HEK293 (cell line): ENCODE data around the gene CGB2.

Source experiments
- CTCF ChIA-PET: fragments of 350-600 bp; formaldehyde crosslinking; extraction: SDS; loops from one replicate; lab custom pipeline; 2021; ENCODE audit warnings: antibody characterized with exemption; lab: Yijun Ruan, JAX
- POLR2A ChIA-PET: fragments of 300-600 bp; formaldehyde crosslinking; extraction: SDS; loops from one replicate; lab custom pipeline; 2020; ENCODE audit warnings: antibody characterized with exemption, inconsistent platforms; lab: Yijun Ruan, JAX
- H3K27ac ChIP-seq: fragments of 200-500 bp; sonication (Bioruptor generic); 2 replicates; pipeline ENCODE4 v1.5.1; 2014; ENCODE audit warnings: low read depth, low read length, control low read depth, inconsistent platforms; ENCODE audit errors: extremely low read depth
- H3K36me3 ChIP-seq, 2 experiments: fragments of 200-500 bp in 1 of 2; sonication (Bioruptor generic) in 1 of 2; 1 replicate in 1 of 2; 2 replicates in 1 of 2; pipeline ENCODE4 v1.5.1; 2014 to 2017; ENCODE audit warnings: inconsistent platforms in 2 of 2, low read length in 2 of 2; ENCODE audit not compliant: control insufficient read depth in 2 of 2, insufficient read depth in 1 of 2
- H3K4me1 ChIP-seq: fragments of 200-500 bp; sonication (Bioruptor generic); 2 replicates; pipeline ENCODE4 v1.5.1; 2014; ENCODE audit warnings: mild to moderate bottlenecking, low read length, inconsistent platforms; ENCODE audit not compliant: control insufficient read depth, insufficient read depth
- H3K4me3 ChIP-seq: 2 replicates; pipeline ENCODE4 v1.5.1; 2011; ENCODE audit warnings: low read depth, mild to moderate bottlenecking, control low read depth, low read length, moderate library complexity
- H3K9me3 ChIP-seq: fragments of 200-500 bp; sonication (Bioruptor generic); 2 replicates; pipeline ENCODE4 v1.5.1; 2014; ENCODE audit warnings: low read depth, low read length, inconsistent platforms; ENCODE audit not compliant: control insufficient read depth, insufficient read depth
- AEBP2 ChIP-seq: fragments of 450-650 bp; formaldehyde crosslinking; IDR thresholded peaks from 2 replicates; pipeline ENCODE4 v1.5.1; 2016; ENCODE audit warnings: missing biosample characterization, missing genetic modification characterization, borderline replicate concordance
- BCL11A ChIP-seq: fragments of 450-650 bp; formaldehyde crosslinking; IDR thresholded peaks from 2 replicates; pipeline ENCODE4 v1.5.1; 2016; ENCODE audit warnings: low read depth, missing biosample characterization, missing genetic modification characterization
- KLF1 ChIP-seq: fragments of 450-650 bp; formaldehyde crosslinking; IDR thresholded peaks from 2 replicates; pipeline ENCODE4 v1.5.1; 2016; ENCODE audit warnings: missing biosample characterization, missing genetic modification characterization
- PRDM10 ChIP-seq: fragments of 450-650 bp; formaldehyde crosslinking; IDR thresholded peaks from 2 replicates; pipeline ENCODE4 v1.5.1; 2016; ENCODE audit warnings: missing biosample characterization, missing genetic modification characterization
- PRDM6 ChIP-seq: fragments of 450-650 bp; formaldehyde crosslinking; IDR thresholded peaks from 2 replicates; pipeline ENCODE4 v1.5.1; 2017; ENCODE audit warnings: missing biosample characterization, missing genetic modification characterization
- WT1 ChIP-seq: fragments of 450-650 bp; formaldehyde crosslinking; IDR thresholded peaks from 2 replicates; pipeline ENCODE4 v1.5.1; 2016; ENCODE audit warnings: missing biosample characterization, missing genetic modification characterization
- YY2 ChIP-seq: fragments of 450-650 bp; formaldehyde crosslinking; IDR thresholded peaks from 2 replicates; pipeline ENCODE4 v1.5.1; 2016; ENCODE audit warnings: missing biosample characterization, missing genetic modification characterization
- ZBTB7A ChIP-seq: fragments of 450-650 bp; formaldehyde crosslinking; IDR thresholded peaks from 2 replicates; pipeline ENCODE4 v1.5.1; 2016; ENCODE audit warnings: low read depth, missing biosample characterization, missing genetic modification characterization
- ZNF121 ChIP-seq: fragments of 450-650 bp; formaldehyde crosslinking; IDR thresholded peaks from 2 replicates; pipeline ENCODE4 v1.5.1; 2016; ENCODE audit warnings: missing biosample characterization, missing genetic modification characterization
- ZNF157 ChIP-seq: fragments of 450-650 bp; formaldehyde crosslinking; IDR thresholded peaks from 2 replicates; pipeline ENCODE4 v1.5.1; 2016; ENCODE audit warnings: missing biosample characterization, missing genetic modification characterization
- ZNF174 ChIP-seq: fragments of 450-650 bp; formaldehyde crosslinking; IDR thresholded peaks from 2 replicates; pipeline ENCODE4 v1.5.0; 2017; ENCODE audit warnings: missing biosample characterization, mild to moderate bottlenecking, missing genetic modification characterization
- ZNF214 ChIP-seq: fragments of 450-650 bp; formaldehyde crosslinking; IDR thresholded peaks from 2 replicates; pipeline ENCODE4 v1.5.1; 2017; ENCODE audit warnings: missing biosample characterization, mild to moderate bottlenecking, missing genetic modification characterization, borderline replicate concordance
- ZNF473 ChIP-seq: fragments of 450-650 bp; formaldehyde crosslinking; IDR thresholded peaks from 2 replicates; pipeline ENCODE4 v1.5.1; 2017; ENCODE audit warnings: missing biosample characterization, missing genetic modification characterization
- ZNF514 ChIP-seq: fragments of 450-650 bp; formaldehyde crosslinking; IDR thresholded peaks from 2 replicates; pipeline ENCODE4 v1.5.1; 2016; ENCODE audit warnings: missing biosample characterization, missing genetic modification characterization
- ZNF529 ChIP-seq: fragments of 450-650 bp; formaldehyde crosslinking; IDR thresholded peaks from 2 replicates; pipeline ENCODE4 v1.5.1; 2017; ENCODE audit warnings: missing genetic modification characterization, missing biosample characterization; ENCODE audit not compliant: insufficient replicate concordance
- ZNF544 ChIP-seq: fragments of 450-650 bp; formaldehyde crosslinking; IDR thresholded peaks from 2 replicates; pipeline ENCODE4 v1.5.0; 2017; ENCODE audit warnings: missing biosample characterization, missing genetic modification characterization
- ZNF561 ChIP-seq: fragments of 450-650 bp; IDR thresholded peaks from 2 replicates; pipeline ENCODE4 v1.5.1; 2018; ENCODE audit warnings: missing biosample characterization, missing genetic modification characterization, borderline replicate concordance
- ZNF600 ChIP-seq: fragments of 450-650 bp; formaldehyde crosslinking; IDR thresholded peaks from 2 replicates; pipeline ENCODE4 v1.5.1; 2016; ENCODE audit warnings: missing biosample characterization, missing genetic modification characterization
- ZNF658 ChIP-seq: fragments of 450-650 bp; formaldehyde crosslinking; IDR thresholded peaks from 2 replicates; pipeline ENCODE4; 2016; ENCODE audit warnings: missing biosample characterization, missing genetic modification characterization
- ZNF670 ChIP-seq: fragments of 450-650 bp; formaldehyde crosslinking; IDR thresholded peaks from 2 replicates; pipeline ENCODE4 v1.5.1; 2016; ENCODE audit warnings: missing biosample characterization, missing genetic modification characterization, low read depth
- TF ChIP-seq, protein P1 (sequence below): fragments of 450-650 bp; formaldehyde crosslinking; optimal IDR thresholded peaks from 2 replicates; pipeline ENCODE3; 2016; ENCODE audit warnings: missing biosample characterization, mild to moderate bottlenecking, missing genetic modification characterization
- TF ChIP-seq, protein P2 (sequence below): fragments of 450-650 bp; formaldehyde crosslinking; IDR thresholded peaks from 2 replicates; pipeline ENCODE4 v1.5.1; 2016; ENCODE audit warnings: missing biosample characterization, missing genetic modification characterization

Gene CGB2

DNA sequence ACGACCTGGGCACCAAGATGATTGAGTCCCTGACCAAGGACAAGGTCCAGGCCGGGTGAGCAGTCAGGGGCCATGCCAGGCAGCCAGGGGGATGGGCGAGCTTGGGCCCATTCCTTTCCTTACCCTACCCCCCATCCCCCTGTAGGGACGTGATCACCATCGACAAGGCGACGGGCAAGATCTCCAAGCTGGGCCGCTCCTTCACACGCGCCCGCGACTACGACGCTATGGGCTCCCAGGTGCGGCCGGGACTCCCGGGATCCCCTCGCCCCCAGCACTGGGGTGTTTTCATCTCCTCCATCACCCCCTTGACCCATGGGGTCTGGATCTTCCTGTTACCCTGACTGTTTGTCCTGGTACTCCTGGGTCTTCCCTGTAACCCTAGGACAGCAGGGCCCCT lies 21.9 kb upstream of the CGB2 start:
- no peaks in the 10 kb centered on the region for H3K9me3 ChIP-seq
- H3K4me1 ChIP-seq = no peaks in the 10 kb centered on the region
- POLR2A ChIA-PET = interaction anchor here (0.5 to 2.5 kb wide), 4 partner anchors 10 to 1316 kb away, joined by 3 to 7 read pairs (median 5); partner anchors contain the start of gene RUVBL2
- no peak overlapping the region for H3K4me3 ChIP-seq
- CTCF ChIA-PET = interaction anchor here (1.0 to 9.4 kb wide), 3 partner anchors 11 to 64 kb away, joined by 5 to 133 read pairs (median 6); partner anchors contain the start of genes GYS1 and RUVBL2
- peaks cover 39 to 79% of the 10 kb centered on the region in 2 experiments for H3K36me3 ChIP-seq
- TF ChIP-seq ZNF157 (tag by site-specific recombination) (no peak), YY2 (tag by site-specific recombination) (no peak), ZNF529 (no peak), ZNF658 (tag by site-specific recombination) (no peak), ZNF561 (tag by site-specific recombination) (no peak), ZNF473 (tag by site-specific recombination) (no peak), ZNF214 (tag by site-specific recombination) (no peak), ZNF514 (no peak)
- no peak overlapping the region for H3K27ac ChIP-seq

GRCh38 chr19:49010453-49010852 lies 21.2 kb upstream of the CGB2 start:
- H3K4me1 ChIP-seq = no peaks in the 10 kb centered on the region
- peaks cover 33 to 79% of the 10 kb centered on the region in 2 experiments; a peak in 2 of 3 replicates for H3K36me3 ChIP-seq
- CTCF ChIA-PET = interaction anchor here (0.7 to 9.4 kb wide), 3 partner anchors 12 to 67 kb away, joined by 3 to 133 read pairs (median 6); partner anchors contain the start of genes GYS1 and RUVBL2
- POLR2A ChIA-PET = interaction anchor here (1.3 to 2.5 kb wide), 2 partner anchors 10 to 17 kb away, joined by 3 to 7 read pairs; partner anchors contain the start of gene RUVBL2
- TF ChIP-seq, protein P1, sequence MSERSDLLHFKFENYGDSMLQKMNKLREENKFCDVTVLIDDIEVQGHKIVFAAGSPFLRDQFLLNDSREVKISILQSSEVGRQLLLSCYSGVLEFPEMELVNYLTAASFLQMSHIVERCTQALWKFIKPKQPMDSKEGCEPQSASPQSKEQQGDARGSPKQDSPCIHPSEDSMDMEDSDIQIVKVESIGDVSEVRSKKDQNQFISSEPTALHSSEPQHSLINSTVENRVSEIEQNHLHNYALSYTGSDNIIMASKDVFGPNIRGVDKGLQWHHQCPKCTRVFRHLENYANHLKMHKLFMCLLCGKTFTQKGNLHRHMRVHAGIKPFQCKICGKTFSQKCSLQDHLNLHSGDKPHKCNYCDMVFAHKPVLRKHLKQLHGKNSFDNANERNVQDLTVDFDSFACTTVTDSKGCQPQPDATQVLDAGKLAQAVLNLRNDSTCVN (tag by site-specific recombination) = no peak
- TF ChIP-seq KLF1 (tag by site-specific recombination) (peak; percentile 40; the same call in 1 of the 2 replicates), ZNF600 (tag by site-specific recombination) (peak; percentile 45), PRDM10 (tag by site-specific recombination) (0 out of 2 replicates have a peak, but pooled peaks have one; percentile 11)
- TF ChIP-seq, protein P2, sequence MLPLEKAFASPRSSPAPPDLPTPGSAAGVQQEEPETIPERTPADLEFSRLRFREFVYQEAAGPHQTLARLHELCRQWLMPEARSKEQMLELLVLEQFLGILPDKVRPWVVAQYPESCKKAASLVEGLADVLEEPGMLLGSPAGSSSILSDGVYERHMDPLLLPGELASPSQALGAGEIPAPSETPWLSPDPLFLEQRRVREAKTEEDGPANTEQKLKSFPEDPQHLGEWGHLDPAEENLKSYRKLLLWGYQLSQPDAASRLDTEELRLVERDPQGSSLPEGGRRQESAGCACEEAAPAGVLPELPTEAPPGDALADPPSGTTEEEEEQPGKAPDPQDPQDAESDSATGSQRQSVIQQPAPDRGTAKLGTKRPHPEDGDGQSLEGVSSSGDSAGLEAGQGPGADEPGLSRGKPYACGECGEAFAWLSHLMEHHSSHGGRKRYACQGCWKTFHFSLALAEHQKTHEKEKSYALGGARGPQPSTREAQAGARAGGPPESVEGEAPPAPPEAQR = no peak
- no peak overlapping the region for H3K27ac ChIP-seq
- no peak overlapping the region for H3K4me3 ChIP-seq
- H3K9me3 ChIP-seq = no peaks in the 10 kb centered on the region

DNA sequence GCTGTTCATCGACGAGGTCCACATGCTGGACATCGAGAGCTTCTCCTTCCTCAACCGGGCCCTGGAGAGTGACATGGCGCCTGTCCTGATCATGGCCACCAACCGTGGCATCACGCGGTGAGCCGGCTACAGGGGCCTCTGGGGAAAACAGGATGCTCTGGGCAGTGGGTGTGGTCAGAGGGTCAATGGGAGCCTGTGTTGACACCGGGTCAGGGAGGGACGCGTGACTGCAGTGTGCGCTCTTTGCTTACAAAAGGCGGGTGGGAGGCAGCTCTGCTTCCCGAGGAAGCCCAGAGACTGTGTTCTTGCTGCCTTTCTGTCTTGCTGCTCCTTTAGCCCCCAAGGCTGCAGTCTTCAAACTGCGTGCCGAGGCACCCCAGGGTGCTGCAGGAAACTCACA lies 20.5 kb upstream of the CGB2 start:
- Histone ChIP-seq H3K27ac (no peak overlapping the region), H3K9me3 (no peaks in the 10 kb centered on the region), H3K4me1 (no peaks in the 10 kb centered on the region), H3K4me3 (no peak overlapping the region), H3K36me3 (peaks cover 30 to 80% of the 10 kb centered on the region in 2 experiments; a peak in 2 of 3 replicates)
- POLR2A ChIA-PET = no interaction called here
- CTCF ChIA-PET = interaction anchor here (0.7 to 9.4 kb wide), 3 partner anchors 12 to 66 kb away, joined by 3 to 133 read pairs (median 6); partner anchors contain the start of genes GYS1 and RUVBL2
- TF ChIP-seq ZNF121 (tag by site-specific recombination) (no peak), BCL11A (tag by site-specific recombination) (no peak), PRDM6 (tag by site-specific recombination) (no peak), ZBTB7A (tag by site-specific recombination) (no peak), ZNF670 (tag by site-specific recombination) (no peak), AEBP2 (tag by site-specific recombination) (no peak), ZNF174 (tag by site-specific recombination) (no peak), ZNF544 (tag by site-specific recombination) (no peak), WT1 (tag by site-specific recombination) (no peak)
